ENCODE results near the gene EPB41L3. TPM values are rescaled to one million over a fixed set of nuclear protein-coding genes. Genes with fewer than 3 reads are reported as not detected.

The EPB41L3 gene
- total RNA-seq, 2 donors from 2014 or later: 37.4 to 77.2 TPM

- ATAC-seq (ENCODE audit: insufficient number of reproducible peaks, low FRiP score, low read depth) (no peak), DNase-seq (ENCODE audit: low spot score) (no peak)
- Histone ChIP-seq H3K4me3 (no peak overlapping the region), H3K4me1 (ENCODE audit: control insufficient read depth in 1 of 2, low read depth in 2 of 2) (no peaks in the 10 kb centered on the region), H3K27me3 (replicated peaks; ENCODE audit: insufficient read depth) (no peaks in the 10 kb centered on the region), H3K36me3 (no peaks in the 10 kb centered on the region), H3K27ac (no peak overlapping the region), H3K9me3 (no peaks in the 10 kb centered on the region)
- TF ChIP-seq CTCF (IDR thresholded peaks at IDR 0.05): no peak
Observed at GRCh38 chr18:5521000-5521399, 22.8 kb downstream of the EPB41L3 start.

- ATAC-seq (ENCODE audit: insufficient number of reproducible peaks, low FRiP score, low read depth) (no peak), DNase-seq (ENCODE audit: low spot score) (no peak)
- Histone ChIP-seq H3K4me3 (no peak overlapping the region), H3K27ac (no peak overlapping the region), H3K4me1 (ENCODE audit: control insufficient read depth in 1 of 2, low read depth in 2 of 2) (no peaks in the 10 kb centered on the region), H3K36me3 (no peaks in the 10 kb centered on the region), H3K9me3 (no peaks in the 10 kb centered on the region), H3K27me3 (replicated peaks; ENCODE audit: insufficient read depth) (no peaks in the 10 kb centered on the region)
- no peak for TF ChIP-seq CTCF (IDR thresholded peaks at IDR 0.05)
Observed at GRCh38 chr18:5520464-5520863, 23.3 kb downstream of the EPB41L3 start.

GRCh38 chr18:5519448-5520298, 24.1 kb downstream of the EPB41L3 start:
- Histone ChIP-seq H3K27me3 (replicated peaks; ENCODE audit: insufficient read depth) (no peaks in the 10 kb centered on the region), H3K27ac (no peak overlapping the region), H3K9me3 (no peaks in the 10 kb centered on the region), H3K36me3 (no peaks in the 10 kb centered on the region), H3K4me3 (no peak overlapping the region), H3K4me1 (ENCODE audit: control insufficient read depth in 1 of 2, low read depth in 2 of 2) (no peaks in the 10 kb centered on the region)
- ATAC-seq (ENCODE audit: insufficient number of reproducible peaks, low FRiP score, low read depth) (no peak), DNase-seq (ENCODE audit: low spot score) (no peak)
- TF ChIP-seq CTCF (IDR thresholded peaks at IDR 0.05): no peak

- Histone ChIP-seq H3K27me3 (replicated peaks; ENCODE audit: insufficient read depth) (no peaks in the 10 kb centered on the region), H3K36me3 (no peaks in the 10 kb centered on the region), H3K4me3 (no peak overlapping the region), H3K27ac (no peak overlapping the region), H3K9me3 (no peaks in the 10 kb centered on the region), H3K4me1 (ENCODE audit: control insufficient read depth in 1 of 2, low read depth in 2 of 2) (no peaks in the 10 kb centered on the region)
- DNase-seq (ENCODE audit: low spot score) (no peak), ATAC-seq (ENCODE audit: insufficient number of reproducible peaks, low FRiP score, low read depth) (no peak)
- TF ChIP-seq CTCF (IDR thresholded peaks at IDR 0.05): no peak
Observed at GRCh38 chr18:5518899-5519371, 24.9 kb downstream of the EPB41L3 start.

- no peaks in the 10 kb centered on the region for H3K4me1 ChIP-seq (ENCODE audit: control insufficient read depth in 1 of 2, low read depth in 2 of 2)
- no peak for ATAC-seq (ENCODE audit: insufficient number of reproducible peaks, low FRiP score, low read depth)
- no peaks in the 10 kb centered on the region for H3K9me3 ChIP-seq
- H3K27ac ChIP-seq: no peak overlapping the region
- H3K27me3 ChIP-seq (replicated peaks; ENCODE audit: insufficient read depth): no peaks in the 10 kb centered on the region
- H3K36me3 ChIP-seq: no peaks in the 10 kb centered on the region
- TF ChIP-seq CTCF (IDR thresholded peaks at IDR 0.05): no peak
- no peak overlapping the region for H3K4me3 ChIP-seq
- DNase-seq (ENCODE audit: low spot score): no peak
Observed at GRCh38 chr18:5518179-5518770, 25.5 kb downstream of the EPB41L3 start.

Measured in thoracic aorta (tissue), 2 donors.